ENCODE measurements around the gene NAV2.

The NAV2 gene

DNA sequence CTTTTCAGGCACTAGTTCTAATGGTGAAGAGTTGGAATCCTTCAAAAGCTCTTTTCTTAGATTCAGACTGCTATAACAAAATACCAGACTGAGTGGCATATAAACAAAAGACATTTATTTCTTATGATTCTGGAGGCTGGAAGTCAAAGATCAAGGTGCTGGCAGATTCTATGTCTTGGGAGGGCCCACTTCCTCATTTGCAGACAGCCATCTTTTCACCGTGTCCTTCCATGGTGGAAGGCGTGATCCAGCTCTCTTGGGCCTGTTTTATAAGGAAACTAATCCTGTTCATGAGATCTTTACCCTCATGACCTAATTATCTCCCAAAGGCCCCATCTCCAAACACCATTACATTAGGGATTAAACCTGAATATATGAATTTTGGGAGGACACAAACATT is 124.0 kb downstream of the NAV2 start:
- no peak overlapping the region for H3K4me3 ChIP-seq (ENCODE audit: low read length)
- TF ChIP-seq ZNF274 (IDR thresholded peaks at IDR 0.05; ENCODE audit: low read depth, low read length): no peak

GRCh38 chr11:19838994-19839768 is 126.5 kb downstream of the NAV2 start:
- no peak overlapping the region for H3K4me3 ChIP-seq (ENCODE audit: low read length)
- TF ChIP-seq ZNF274 (IDR thresholded peaks at IDR 0.05; ENCODE audit: low read depth, low read length): no peak

GRCh38 chr11:19840961-19841360 is 128.3 kb downstream of the NAV2 start:
- no peak overlapping the region for H3K4me3 ChIP-seq (ENCODE audit: low read length)
- no peak for TF ChIP-seq ZNF274 (IDR thresholded peaks at IDR 0.05; ENCODE audit: low read depth, low read length)

DNA sequence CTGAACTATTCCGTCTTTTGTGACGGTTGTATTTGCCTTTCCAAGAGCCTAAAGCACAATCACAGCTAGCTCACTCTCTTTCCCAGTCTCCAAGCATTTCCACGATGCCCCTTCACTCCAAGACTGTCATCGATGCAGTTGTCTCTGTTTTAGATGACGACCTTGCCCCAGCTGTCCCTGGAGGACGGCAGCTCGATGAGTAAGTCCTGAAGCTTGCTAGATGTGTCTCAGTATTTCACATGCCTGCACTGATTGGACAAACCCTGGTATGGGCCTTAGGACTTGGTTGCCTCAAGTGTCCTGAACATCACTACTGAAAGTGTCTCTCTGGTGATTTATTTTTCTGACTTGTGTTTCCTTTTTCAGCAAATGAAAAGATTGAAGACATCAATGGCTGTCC is 129.9 kb downstream of the NAV2 start:
- no peak for TF ChIP-seq ZNF274 (IDR thresholded peaks at IDR 0.05; ENCODE audit: low read depth, low read length)
- H3K4me3 ChIP-seq (ENCODE audit: low read length): no peak overlapping the region

- H3K4me3 ChIP-seq (ENCODE audit: low read length): no peak overlapping the region
- TF ChIP-seq ZNF274 (IDR thresholded peaks at IDR 0.05; ENCODE audit: low read depth, low read length): no peak
Measured at GRCh38 chr11:19843079-19843478, 130.4 kb downstream of the NAV2 start.

GRCh38 chr11:19844012-19844411 is 131.4 kb downstream of the NAV2 start:
- no peak for TF ChIP-seq ZNF274 (IDR thresholded peaks at IDR 0.05; ENCODE audit: low read depth, low read length)
- H3K4me3 ChIP-seq (ENCODE audit: low read length): no peak overlapping the region

DNA sequence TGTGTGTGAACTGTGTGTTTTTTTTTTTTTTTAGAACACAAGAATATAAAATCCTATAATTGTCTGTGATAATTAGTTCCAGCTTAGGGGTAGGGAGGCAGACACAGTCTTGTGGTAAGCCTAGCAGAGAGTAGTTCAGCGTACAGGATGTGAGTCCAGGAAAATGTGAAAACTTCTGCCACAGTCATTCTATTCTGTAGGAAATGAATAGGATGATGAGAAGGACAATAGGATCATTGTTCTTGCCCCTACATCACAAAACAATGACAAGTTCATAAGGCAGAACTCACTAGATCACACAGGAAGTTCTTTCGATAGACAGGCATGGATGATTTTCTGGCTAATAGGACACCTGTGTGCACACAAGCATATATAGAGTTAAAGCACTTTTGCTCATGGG is 132.2 kb downstream of the NAV2 start:
- TF ChIP-seq ZNF274 (IDR thresholded peaks at IDR 0.05; ENCODE audit: low read depth, low read length): no peak
- no peak overlapping the region for H3K4me3 ChIP-seq (ENCODE audit: low read length)

- TF ChIP-seq ZNF274 (IDR thresholded peaks at IDR 0.05; ENCODE audit: low read depth, low read length): no peak
- no peak overlapping the region for H3K4me3 ChIP-seq (ENCODE audit: low read length)
Measured at GRCh38 chr11:19845626-19846025, 133.0 kb downstream of the NAV2 start.

DNA sequence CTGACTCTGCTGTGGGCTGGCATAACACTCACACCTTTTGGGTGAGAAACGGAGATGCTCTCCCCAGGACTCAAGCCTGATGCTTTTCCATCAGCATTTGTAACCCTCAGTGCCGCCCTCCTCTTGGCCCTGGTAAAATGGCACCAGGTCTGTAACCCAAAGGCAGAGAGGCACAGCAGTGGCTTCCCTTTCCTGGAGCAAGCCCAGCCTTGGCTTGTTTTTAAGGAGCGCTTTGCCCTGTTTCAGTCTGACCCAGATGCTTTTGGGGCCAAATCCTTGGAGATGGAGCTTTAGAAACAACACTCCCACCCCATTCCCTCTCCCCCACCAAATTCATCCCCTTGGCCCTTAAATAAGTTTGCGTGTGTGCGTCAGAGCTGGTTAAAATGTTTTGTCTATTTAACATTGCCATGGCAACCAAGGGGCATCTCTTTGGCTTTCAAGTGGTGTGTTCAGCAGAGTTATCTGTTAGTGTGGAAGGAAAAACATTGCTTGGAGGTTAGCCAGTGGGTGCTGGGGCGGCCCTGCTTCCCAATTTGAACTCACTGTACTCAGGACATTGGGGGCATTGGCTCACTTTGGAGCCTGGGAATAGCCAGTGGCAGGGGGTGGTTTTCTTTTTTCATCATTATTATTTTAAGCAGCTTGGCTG is 134.1 kb downstream of the NAV2 start:
- no peak for TF ChIP-seq ZNF274 (IDR thresholded peaks at IDR 0.05; ENCODE audit: low read depth, low read length)
- H3K4me3 ChIP-seq (ENCODE audit: low read length): no peak overlapping the region

DNA sequence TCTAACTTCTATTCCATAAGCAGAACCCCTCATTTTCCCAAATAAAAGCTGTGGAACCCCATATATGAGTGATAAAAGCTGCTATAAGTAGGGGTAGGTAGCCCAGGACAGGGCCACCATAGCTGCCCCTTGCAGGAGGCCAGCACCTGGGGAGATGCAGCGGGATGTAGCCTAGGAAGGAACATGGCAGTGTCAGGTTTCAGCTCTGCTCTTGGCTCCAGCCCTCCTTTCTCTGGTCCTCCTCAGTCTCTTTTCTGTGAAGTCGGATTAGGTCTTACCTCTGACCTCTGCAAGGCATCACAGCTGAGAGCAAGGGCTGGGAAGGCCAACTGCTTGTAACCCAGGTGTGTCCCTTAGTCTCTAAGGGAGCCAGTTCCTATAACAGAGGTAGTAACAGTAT is 135.6 kb downstream of the NAV2 start:
- TF ChIP-seq ZNF274 (IDR thresholded peaks at IDR 0.05; ENCODE audit: low read depth, low read length): no peak
- H3K4me3 ChIP-seq (ENCODE audit: low read length): no peak overlapping the region

DNA sequence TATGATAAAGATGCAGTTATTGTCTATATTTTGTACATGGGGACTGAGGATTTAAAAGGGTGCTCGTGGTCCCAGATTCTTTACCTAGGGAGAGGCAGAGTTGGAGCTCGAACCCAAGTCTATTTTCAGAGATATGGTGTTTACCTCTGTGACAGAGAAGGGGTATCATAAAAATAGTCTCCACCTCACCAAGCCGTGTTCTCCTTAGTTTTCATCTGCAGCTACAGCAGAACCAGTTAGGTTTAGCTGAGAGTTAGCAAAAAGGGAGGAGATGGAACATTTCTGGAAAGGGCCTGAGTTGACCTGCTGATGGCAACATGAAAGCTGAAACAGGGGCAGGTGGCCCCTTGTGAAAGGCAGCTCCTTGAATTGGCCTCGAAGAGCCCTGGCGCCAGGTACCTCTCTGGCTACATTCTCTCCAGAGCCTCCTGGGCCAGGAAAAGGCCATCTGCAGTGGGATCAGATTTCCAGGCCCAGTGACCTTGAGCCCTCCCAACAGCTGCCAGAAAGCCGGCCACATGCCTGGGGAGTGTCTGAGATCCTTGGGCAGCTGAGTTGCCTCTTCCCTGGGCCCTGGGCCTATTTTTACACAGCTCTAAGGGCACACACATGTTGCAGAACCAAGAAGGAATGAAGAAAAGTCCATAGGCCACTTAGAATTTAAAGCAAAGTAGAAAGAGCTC is 136.6 kb downstream of the NAV2 start:
- H3K4me3 ChIP-seq (ENCODE audit: low read length): no peak overlapping the region
- no peak for TF ChIP-seq ZNF274 (IDR thresholded peaks at IDR 0.05; ENCODE audit: low read depth, low read length)

GRCh38 chr11:19849947-19850593 is 137.4 kb downstream of the NAV2 start:
- H3K4me3 ChIP-seq (ENCODE audit: low read length): no peak overlapping the region
- no peak for TF ChIP-seq ZNF274 (IDR thresholded peaks at IDR 0.05; ENCODE audit: low read depth, low read length)

DNA sequence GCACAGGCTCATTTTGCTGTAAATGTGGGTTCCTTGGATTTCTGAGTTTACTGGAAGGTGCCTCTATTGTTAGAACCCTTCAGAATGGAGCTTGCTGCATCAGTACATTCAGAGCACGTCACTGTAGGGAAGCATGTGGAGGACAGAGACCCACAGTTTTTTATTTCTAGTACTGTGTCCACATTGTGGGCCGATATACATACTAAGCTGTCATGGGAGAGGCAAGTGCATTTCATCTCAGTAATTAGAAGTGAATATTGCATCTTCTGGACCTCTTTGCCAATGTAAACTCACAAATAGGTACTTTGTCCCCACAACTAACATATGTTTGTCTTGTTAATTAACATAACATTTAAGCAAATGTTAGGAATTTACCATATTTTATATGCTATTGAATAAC is 139.7 kb downstream of the NAV2 start:
- no peak for TF ChIP-seq ZNF274 (IDR thresholded peaks at IDR 0.05; ENCODE audit: low read depth, low read length)
- no peak overlapping the region for H3K4me3 ChIP-seq (ENCODE audit: low read length)

DNA sequence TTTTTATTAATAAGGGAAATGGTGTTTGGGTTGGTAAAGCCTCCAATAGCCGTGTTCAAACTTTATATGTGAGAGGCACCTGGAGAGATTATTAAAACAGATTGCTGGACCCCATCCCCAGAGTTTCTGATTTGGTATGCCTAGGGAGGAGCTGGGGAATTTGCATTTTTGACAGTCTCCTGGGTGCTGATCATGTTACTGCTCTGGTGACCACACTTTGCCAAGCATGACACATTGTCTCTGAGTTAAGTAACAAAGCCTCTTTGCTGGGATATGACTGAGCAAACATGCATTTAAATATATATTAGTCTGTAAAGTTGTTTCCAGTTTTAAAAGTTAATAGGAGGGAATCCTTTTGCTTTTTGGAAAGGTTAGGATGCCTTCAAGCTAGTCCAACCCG is 140.4 kb downstream of the NAV2 start:
- TF ChIP-seq ZNF274 (IDR thresholded peaks at IDR 0.05; ENCODE audit: low read depth, low read length): no peak
- H3K4me3 ChIP-seq (ENCODE audit: low read length): no peak overlapping the region
